ENCODE results near the gene MACO1. TPM values are rescaled to one million over a fixed set of nuclear protein-coding genes. Genes with fewer than 3 reads are reported as not detected.

MACO1 gene
- total and polyA plus RNA-seq, 9 of the 15 experiments (the other 6 are each of a cell fraction or from before 2014, with no cell fraction given), result 4.6 to 28.4 (median 21.7) TPM

DNA sequence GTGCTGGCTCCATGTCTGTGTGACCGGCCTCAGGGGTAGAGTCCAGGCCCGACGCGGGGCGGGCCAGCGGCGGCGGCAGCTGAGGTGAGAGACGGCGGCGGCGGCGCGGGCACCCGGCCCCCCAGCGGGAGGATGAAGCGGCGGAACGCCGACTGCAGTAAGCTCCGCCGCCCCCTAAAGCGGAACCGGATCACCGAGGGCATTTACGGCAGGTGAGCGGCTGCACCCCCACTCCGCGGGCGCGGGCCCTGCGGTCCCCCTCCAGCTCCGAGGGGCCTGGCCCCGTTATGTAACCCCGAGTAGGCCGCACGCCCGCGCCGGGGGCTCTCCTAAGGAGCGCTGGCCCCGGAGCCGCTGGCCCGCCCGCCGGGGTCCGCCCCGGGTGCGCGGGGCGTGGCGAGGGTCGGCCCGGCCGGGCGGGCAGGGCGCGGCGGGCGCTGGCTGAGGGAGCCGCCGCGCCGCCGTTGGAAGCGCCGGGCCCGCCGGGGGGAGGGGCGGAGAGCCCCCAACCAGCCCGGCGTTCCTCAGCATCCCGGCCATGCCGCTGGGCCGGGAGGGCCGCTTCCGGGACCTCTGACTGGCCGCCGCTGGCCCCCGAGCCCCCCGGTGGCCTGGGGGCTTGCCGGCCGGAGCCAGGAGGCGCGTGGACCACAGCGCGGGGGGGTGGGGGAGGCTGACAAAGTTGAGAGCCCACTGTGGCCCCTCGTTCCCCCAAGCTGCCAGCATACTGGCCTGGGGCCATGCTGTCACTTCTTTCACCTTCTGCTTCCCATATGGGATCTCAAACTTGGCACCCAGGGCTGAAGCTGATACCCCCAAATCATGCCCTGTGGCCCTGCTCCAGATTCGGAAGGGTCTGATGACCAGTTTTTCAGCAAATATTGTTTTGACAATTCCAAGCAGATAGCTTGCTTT lies 527 bp downstream of the MACO1 start (continued):
- TF ChIP-seq SPI1 (IDR thresholded peaks at IDR 0.05; ENCODE audit: borderline replicate concordance, low read depth, low read length) (peak; percentile 74; the same call in 1 of the 2 replicates), THAP12 (CRISPR knock-in tag; IDR thresholded peaks at IDR 0.05) (peak; percentile 57; the same call in 1 of the 2 replicates), TAF1 (IDR thresholded peaks at IDR 0.05; ENCODE audit: control insufficient read depth, extremely low read depth, insufficient read depth, low read length, severe bottlenecking) (peak; percentile 55), TAF9B (IDR thresholded peaks at IDR 0.05; ENCODE audit: partially characterized antibody) (no peak), RFX1 (IDR thresholded peaks at IDR 0.05) (no peak), SIN3A (IDR thresholded peaks at IDR 0.05; ENCODE audit: borderline replicate concordance in 2 of 2, control insufficient read depth in 1 of 2, low read depth in 2 of 2, low read length in 2 of 2) (peak in 1 of 2 experiments; percentile 82; a peak in 3 of 4 replicates), ZNF696 (CRISPR knock-in tag; conservative IDR thresholded peaks at IDR 0.05) (no peak), TAF7 (tag; IDR thresholded peaks at IDR 0.05) (no peak), TFE3 (CRISPR knock-in tag; IDR thresholded peaks at IDR 0.05) (no peak), TEAD1 (CRISPR knock-in tag; IDR thresholded peaks at IDR 0.05) (peak in 1 of 2 experiments; percentile 83; a peak in 1 of 4 replicates), ETV1 (tag; conservative IDR thresholded peaks at IDR 0.05; ENCODE audit: low read depth) (no peak), ETV5 (CRISPR knock-in tag; IDR thresholded peaks at IDR 0.05; ENCODE audit: low read depth) (peak; percentile 59; the same call in 1 of the 2 replicates), HSF4 (CRISPR knock-in tag; IDR thresholded peaks at IDR 0.05; ENCODE audit: borderline replicate concordance) (no peak), NFYB (IDR thresholded peaks at IDR 0.05; ENCODE audit: extremely low read depth, insufficient read length) (no peak)
- TF ChIP-seq, protein P1, sequence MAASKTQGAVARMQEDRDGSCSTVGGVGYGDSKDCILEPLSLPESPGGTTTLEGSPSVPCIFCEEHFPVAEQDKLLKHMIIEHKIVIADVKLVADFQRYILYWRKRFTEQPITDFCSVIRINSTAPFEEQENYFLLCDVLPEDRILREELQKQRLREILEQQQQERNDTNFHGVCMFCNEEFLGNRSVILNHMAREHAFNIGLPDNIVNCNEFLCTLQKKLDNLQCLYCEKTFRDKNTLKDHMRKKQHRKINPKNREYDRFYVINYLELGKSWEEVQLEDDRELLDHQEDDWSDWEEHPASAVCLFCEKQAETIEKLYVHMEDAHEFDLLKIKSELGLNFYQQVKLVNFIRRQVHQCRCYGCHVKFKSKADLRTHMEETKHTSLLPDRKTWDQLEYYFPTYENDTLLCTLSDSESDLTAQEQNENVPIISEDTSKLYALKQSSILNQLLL (CRISPR knock-in tag; IDR thresholded peaks at IDR 0.05; ENCODE audit: borderline replicate concordance), result no peak
- TF ChIP-seq, protein P2, sequence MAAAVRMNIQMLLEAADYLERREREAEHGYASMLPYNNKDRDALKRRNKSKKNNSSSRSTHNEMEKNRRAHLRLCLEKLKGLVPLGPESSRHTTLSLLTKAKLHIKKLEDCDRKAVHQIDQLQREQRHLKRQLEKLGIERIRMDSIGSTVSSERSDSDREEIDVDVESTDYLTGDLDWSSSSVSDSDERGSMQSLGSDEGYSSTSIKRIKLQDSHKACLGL (CRISPR knock-in tag; IDR thresholded peaks at IDR 0.05; ENCODE audit: borderline replicate concordance, poor library complexity, severe bottlenecking), result no peak

Measured in K562 (cell line).